HTERT RPE-1 (cell line): ENCODE results near the gene PLEKHH3.

ENCODE experiments used
- in situ Hi-C: fragments of 300-500 bp; cut with MboI; formaldehyde crosslinking; loops from 4 replicates; pipeline ENCODE4 v1.14.3; 2020; ENCODE audit warnings: low sequenced_read_pairs

The PLEKHH3 gene, protein sequence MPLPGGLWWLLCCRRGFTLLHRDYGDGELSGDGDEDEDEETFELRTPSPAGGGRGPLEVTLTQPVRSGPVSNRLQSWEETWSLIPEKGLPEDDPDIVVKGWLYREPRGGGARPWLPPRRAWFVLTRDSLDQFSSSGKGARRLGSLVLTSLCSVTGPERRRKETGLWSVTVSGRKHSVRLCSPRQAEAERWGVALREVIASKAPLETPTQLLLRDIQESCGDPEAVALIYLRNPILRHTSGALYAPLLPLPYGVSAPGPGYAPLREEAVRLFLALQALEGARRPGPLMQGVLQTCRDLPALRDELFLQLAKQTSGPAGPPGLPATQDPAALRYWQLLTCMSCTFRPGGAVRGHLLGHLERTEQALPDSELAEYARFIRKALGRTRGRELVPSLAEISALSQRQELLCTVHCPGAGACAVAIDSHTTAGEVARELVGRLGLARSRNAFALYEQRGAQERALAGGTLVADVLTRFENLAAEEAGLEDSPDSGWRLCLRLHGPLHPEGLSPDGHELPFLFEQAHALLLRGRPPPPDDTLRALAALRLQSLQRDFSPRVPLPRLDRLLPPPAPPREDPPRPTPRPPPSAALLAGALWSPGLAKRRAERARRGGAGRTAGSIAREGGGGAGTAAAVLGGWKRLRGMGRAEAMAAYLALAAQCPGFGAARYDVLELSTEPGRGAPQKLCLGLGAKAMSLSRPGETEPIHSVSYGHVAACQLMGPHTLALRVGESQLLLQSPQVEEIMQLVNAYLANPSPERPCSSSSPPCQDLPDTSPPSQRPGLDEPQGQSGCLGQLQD

DNA sequence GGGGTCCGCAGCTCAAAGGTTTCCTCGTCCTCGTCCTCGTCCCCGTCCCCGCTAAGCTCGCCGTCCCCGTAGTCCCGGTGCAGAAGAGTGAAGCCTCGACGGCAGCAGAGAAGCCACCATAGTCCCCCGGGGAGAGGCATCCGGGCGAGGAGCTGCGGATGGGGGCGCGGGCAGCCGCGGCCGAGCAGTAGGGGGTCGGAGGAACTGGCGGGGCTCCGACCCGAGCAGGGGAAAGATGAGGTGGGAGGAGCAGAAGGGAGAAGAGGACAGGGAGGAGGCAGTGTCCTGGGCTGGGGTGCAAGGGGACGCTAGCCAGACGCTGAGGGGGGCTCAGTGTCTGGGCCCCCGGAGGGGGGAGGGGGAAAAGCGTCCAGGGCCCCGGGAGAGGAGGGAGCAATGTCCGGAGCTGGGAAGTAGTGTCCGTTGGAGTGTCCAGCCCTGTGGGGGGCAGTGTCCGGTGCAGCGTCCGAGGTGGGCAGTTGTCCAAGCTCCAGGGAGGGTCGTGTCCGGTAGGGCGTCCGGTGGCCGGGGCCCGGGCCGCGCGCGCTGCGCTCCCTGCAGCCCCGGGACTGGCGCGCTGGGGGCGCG lies at the start of gene PLEKHH3:
Gene PLEKHH3, minus strand, starts transcription at position 571 of the 588 bp plus-strand sequence. Its CDS starts 431 bp downstream, at position 140.
- in situ Hi-C loops, result no loop called here

DNA sequence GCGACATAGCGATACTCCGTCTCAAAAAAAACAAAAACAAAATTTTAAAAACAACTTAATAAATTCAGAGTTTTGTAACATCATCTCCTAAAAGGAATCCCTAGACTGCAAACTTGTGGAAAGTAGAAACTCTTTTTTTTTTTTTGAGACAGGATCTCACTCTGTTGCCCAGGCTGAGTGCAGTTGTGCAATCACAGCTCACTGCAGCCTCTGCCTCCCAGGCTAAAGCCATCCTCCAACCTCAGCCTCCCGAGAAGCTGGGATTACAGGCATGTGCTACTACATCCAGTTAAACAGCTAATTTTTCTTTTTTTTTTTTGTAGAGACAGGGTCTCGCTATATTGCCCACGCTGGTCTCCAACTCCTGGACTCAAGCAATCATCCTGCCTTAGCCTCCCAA lies 48.3 kb upstream of the PLEKHH3 start:
- in situ Hi-C loops, result no loop called here

DNA sequence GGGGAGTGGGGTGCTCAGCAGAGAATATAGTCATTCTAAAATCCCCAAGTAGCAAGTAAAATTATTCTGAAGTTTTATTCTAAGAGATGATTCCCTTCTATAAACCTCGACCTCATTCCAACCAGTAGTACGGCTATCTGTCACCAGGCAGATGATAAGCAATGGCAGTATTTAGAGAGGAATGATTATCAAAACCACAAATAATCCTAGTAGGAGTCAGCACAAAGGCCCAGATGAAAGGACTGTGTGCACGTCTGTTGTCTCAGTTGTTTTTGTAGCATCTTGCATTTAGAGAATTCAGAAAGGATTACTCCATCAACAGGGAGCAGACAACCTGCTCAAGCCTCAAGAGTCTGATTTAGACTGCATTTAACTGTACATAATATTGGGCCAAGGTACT lies 46.8 kb upstream of the PLEKHH3 start:
- in situ Hi-C loops, result no loop called here

DNA sequence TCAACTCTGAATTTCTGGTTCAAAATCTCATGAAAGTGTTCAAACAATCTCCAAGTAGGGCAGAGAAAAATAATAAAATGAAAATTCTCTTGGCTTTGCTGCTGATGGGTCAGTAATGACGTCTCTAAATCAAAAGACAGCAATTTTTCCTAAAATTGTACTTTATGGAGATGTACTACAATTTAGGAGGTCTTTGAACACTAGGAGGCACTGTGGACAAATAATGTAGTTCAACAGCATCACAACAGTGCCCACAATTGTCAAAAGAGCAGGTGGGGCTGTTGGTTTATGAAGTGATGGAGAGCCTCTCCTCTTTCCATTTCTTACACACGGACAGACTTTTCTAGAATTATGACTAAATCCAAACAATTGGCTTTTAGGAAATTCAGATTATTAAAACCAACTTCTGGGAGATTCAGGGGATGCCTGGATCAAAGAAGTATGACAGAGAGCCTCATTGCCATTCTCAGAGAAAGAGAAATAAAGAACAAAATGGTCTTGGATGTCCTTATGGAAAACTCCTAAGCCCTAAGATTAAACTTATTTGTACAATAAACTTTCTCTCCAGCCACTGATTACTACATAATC lies 44.3 kb upstream of the PLEKHH3 start:
- in situ Hi-C loops, result no loop called here

DNA sequence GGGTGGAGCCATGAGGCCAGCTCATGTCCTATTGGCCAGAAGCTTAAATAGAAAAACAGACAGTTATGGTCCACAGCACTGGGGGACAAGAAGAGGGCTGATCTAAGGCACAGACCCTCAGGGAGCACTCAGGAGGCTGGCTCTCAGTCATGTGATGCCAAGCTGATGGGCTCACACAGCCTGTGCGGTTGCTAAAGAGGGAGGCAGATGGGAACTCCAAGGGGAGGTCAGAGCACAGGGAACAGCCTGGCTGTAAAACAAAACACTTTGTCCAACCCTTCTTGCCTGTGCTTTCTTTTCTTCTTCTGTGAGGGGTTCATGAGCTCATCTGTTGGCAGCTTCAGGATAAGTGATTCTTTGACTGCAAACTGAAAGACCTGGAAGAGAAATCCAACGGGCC lies 32.8 kb upstream of the PLEKHH3 start:
- in situ Hi-C loops, result no loop called here

DNA sequence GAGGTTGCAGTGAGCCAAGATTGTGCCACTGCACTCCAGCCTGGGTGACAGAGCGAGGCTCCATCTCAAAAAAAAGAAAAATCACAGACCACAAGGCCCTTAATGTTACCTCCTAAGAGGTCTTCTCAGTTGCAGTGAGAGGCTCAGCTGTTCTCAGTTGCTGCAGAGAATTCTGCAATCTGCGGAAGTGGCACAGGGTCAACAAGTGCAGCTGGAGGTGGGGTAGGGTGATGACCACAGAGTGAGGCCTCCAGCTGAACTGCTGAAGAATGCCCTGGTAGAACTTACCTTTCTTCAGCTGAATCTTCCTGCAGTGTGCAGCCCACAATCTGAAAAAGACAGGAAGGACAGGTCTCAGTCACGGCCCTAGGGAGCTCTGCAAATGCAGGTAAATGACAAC lies 31.8 kb upstream of the PLEKHH3 start:
- in situ Hi-C loops, result no loop called here

DNA sequence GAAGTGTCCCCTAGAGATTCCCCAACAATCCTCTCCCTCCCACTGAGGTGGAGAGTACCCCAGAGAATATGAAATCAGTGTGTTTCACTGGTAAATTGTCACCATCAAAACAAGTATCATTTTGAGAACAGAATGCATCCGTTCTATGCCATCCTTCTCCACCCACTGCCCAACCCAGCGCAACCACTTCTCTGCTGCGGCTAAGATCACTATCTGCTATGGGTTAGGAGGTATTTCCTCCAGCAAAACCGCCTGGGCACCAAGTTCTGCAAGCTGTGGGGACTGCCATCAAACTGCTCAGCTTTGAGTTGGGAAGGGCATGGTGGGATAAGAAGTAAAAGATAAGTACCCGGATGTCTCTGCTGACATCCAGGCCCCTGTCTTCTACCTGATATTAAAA lies 29.9 kb upstream of the PLEKHH3 start:
- in situ Hi-C loops, result no loop called here

DNA sequence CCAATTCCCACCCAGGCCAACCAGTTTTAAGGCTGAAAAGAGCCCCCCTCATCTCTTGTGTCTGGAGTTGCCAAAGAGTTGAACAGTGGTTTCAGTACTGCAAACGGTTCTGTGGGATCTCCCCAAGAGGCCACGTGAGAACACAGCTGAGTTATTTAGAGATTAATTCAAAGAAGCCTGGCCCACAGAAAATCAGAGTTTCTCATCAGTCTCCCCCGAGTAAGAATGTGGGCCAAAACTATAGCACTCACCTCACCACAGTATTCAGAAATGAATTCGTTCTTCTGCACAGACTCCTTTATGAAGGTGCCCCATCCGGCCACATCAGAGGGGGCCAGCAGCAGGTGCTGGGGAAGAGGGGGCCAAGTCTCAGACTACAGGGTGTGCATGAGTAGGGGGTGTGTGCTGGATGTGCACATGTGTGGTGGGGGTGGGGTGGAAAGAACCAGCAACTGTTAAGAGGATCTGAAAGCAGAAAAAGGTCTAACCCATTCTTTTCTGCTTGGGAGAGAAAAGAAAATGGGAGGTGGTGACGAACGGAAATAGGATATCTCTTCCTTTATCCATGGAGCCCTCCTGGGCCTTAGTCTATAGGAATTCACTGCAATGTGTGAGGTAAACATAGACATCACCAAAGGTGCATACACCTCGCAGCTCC lies 28.2 kb upstream of the PLEKHH3 start:
- in situ Hi-C loops, result no loop called here

DNA sequence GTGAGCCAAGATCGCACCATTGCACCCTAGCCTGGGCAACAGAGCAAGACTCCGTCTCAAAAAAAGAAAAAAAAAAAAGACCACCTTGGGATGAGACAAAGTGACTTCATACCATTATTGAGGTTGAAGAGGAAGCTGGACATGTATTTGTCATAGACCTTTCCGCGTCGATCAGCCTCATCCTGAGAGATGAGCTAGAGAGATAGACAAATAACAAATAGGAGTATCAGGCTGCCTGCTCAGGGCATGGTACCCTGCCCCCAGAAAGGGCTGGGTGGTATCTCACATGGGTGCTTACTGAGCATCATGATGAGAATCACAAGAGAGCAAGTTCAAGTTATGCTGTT lies 27.7 kb upstream of the PLEKHH3 start:
- in situ Hi-C loops, result no loop called here

DNA sequence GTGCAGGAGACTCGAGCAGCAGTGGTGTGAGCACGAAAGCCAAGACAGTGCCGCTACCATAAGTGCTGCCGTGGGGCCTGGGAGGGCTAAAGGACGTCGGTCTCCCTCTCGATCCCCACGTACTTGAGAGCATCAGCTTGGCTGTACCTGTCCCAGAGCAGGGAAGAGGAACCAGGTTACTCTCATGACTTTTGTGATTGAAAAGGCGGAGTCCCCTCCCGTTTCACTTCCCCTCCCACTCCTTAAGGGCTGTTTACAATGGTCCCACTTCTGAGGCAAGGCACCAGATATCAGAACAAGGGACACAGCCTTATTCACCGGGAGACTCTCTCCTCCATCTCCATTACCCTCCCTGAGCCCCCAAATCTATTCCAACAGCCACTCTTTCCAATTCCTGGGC lies 25.7 kb upstream of the PLEKHH3 start:
- in situ Hi-C loops, result no loop called here

DNA sequence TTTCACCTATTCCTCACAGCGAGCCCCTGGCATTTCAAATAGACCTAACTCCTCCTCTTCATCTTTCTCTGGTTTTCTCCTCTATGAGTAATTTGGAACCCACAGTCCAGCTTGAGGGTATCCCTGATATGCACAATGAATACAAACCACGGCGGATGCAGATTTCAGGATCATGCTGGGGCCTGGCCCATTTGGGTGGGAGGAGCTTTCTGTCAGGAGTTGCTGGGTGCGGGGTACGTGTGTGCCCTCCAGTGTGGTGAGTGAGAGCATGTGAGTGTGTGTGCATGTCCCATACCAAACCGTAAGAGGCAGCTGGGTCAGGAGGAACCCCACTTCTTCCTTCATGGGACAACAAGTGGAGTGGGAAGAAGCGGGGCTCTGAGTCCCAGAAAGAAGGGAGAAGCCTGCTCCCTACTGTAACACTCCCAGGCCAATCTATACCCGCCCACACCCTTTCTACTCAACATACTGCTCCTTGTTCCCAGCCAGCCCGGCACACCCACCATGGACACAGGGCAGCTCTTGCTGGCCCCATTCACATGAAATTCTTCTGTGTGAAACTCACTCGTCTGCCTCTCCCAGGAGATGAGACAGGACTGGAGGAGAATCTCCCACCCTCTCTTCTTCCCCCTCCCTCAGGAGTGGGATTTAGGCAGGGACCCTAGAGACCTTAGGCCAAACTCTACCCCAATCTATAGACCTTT lies 23.9 kb upstream of the PLEKHH3 start:
- in situ Hi-C loops, result no loop called here

DNA sequence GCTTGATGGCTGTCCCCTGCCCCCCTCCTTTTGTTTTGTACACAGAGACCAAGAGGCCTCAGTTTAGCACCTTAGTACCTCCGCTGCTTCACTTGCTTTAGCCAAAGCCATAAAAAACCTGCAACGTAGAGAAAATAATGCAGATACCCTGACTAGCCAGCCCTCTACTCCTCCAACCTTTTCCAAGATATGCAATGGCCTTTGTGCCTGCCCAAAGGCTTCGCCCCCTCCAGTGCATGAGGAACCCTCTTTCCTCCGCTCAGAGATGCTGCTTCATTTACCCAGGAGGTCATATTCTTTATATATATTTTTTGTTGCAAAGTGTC lies 22.6 kb upstream of the PLEKHH3 start:
- in situ Hi-C loops, result no loop called here

DNA sequence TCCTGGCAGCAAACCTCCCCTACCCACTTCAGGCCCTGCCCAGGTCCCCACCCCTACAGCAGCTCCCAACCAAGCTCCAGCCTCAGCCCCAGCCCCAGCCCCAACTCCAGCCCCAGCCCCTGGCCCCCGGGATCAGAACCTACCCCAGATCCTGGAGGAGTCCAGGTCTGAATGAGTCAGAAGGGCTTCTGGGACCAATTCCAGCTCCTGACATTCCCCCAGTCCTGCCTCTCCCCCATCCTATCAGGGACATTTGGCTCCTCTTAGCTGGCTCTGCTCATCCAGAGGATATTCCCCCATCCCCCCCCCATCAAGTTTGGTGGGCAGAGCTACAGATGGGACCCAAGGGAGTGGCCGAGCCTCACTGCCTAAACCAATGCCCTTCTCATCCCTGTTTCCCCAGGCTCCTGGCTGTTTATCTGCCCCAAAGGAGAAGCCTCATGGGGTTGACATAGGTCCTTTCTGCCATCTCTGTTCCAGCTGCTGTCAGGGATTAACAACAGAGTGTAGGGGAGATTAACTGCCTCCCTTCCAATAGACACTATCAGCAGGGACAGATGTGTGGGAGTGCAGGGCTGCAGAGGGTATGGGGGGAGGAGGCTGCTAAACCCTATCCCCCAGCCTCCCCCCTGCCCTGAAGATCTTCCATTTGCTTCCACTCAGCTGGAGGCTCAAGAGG lies 22.1 kb upstream of the PLEKHH3 start:
- in situ Hi-C loops, result no loop called here

DNA sequence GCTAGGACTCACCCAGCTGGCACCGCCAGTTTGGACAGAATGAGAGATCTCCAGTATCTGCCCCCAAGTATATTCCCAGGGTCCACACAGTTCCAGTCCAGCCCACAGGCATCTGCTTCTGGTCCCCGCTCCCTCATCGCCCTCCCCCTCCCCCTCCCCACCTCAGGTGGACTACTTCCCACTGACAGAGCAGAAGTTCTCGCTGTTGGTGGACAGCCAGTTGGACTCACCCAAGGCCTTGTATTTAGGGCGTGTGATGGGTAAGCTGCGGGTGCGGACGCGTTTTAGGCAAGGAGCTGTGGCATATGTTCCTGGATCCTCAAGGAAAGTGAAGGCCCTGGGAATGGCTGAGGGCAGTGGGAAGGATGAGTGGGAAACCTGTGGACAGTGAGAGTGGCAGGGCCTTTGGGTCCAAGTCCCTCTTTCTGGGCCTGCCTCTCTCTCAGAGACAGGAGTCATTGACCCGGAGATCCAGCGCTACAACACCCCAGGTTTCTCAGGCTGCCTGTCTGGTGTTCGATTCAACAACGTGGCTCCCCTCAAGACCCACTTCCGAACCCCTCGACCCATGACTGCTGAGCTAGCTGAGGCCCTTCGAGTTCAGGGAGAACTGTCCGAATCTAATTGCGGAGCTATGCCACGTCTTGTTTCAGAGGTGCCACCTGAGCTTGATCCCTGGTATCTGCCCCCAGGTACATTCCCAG lies 20.5 kb upstream of the PLEKHH3 start:
- in situ Hi-C loops, result no loop called here

DNA sequence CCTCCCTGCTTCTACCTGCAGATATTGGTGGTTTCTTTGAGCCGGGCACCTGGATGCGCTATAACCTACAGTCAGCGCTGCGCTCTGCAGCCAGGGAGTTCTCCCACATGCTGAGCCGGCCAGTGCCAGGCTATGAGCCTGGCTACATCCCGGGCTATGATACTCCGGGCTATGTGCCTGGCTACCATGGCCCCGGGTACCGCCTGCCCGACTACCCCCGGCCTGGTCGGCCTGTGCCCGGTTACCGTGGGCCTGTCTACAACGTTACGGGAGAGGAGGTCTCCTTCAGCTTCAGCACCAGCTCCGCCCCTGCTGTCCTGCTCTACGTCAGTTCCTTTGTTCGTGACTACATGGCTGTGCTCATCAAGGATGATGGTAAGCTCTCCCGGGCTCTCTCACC lies 18.7 kb upstream of the PLEKHH3 start:
- in situ Hi-C loops, result no loop called here

DNA sequence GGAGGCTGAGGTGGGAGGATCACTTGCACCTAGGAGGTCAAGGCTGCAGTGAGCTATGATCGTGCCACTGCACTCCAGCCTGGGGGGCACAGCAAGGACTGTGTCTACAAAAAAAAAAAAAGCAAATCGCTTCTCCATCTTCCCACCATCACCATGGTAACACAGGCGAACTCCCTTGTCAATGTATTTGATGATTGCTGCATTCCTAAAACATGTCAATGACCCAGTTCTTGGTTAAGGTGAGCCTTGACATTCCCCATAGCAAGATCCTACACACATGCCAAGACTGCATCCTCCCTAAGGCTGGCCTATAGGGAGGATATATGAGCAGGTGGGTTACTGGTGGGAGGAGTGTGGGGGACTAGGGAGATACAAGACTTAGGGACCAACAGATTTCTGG lies 17.7 kb upstream of the PLEKHH3 start:
- in situ Hi-C loops, result no loop called here

DNA sequence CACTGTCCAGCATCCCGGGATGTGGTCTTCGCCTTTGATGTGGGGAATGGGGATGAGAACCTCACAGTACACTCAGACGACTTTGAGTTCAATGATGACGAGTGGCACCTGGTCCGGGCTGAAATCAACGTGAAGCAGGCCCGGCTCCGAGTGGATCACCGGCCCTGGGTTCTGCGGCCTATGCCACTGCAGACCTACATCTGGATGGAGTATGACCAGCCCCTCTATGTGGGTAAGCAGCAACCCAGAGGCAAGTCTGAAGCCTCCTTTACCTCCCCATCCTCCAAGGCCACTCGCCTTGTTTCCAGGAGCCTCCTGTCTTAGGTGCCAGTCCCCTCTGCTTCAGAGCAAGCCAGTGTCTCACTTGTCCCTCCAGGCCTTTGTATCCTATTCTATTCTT lies 15.7 kb upstream of the PLEKHH3 start:
- in situ Hi-C loops, result no loop called here

DNA sequence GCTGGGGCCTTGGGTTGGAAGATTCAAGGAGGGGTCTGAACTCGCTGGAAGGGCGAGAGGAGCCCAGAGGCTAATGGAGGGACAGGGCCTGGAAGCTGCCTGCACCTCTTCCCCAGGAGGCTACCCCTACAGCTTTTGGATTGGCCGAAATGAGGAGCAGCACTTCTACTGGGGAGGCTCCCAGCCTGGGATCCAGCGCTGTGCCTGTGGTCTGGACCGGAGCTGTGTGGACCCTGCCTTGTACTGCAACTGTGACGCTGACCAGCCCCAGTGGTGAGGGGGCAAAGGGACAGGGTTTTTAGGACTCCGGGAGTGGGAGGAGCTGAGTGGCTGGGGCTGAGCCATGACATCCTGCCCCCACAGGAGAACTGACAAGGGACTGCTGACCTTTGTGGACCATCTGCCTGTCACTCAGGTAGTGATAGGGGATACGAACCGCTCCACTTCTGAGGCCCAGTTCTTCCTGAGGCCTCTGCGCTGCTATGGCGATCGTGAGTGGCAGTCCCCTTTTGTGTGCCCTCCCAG lies 14.3 kb upstream of the PLEKHH3 start:
- in situ Hi-C loops, result no loop called here

DNA sequence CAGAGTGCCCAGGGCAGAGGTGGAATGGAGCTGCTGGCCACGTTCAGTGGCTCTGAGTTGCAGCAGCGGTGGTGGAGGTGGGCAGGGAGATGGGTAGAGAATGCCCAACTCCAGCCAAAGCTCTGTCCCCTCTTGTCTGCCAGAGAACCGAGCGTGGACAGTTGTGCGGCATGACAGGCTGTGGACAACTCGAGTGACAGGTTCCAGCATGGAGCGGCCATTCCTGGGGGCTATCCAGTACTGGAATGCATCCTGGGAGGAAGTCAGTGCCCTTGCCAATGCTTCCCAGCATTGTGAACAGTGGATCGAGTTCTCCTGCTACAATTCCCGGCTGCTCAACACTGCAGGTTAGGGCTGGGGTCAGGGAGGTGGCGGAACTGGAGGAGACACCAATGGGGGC lies 13.8 kb upstream of the PLEKHH3 start:
- in situ Hi-C loops, result no loop called here
